HepG2 (cell line): ENCODE data around the gene TAP1. TPM values are rescaled to one million over a fixed set of nuclear protein-coding genes. Genes with fewer than 3 reads are reported as not detected.

ENCODE experiments used
- DZIP1 ChIP-seq: sonication (generic); formaldehyde crosslinking; IDR thresholded peaks from 2 replicates; pipeline ENCODE4 v1.5.0; 2020; ENCODE audit warnings: mild to moderate bottlenecking, missing genetic modification reagents
- KLF13 ChIP-seq: sonication (generic); formaldehyde crosslinking; IDR thresholded peaks from 2 replicates; pipeline ENCODE4 v1.4.0; 2020; ENCODE audit warnings: mild to moderate bottlenecking, missing genetic modification reagents
- LCORL ChIP-seq, 2 experiments: fragments of 450-650 bp in 1 of 2; sonication (generic) in 1 of 2; formaldehyde crosslinking in 1 of 2; IDR thresholded peaks; 2 replicates each; pipeline versions ENCODE4 v1.5.0 to v1.6.1; 2017 to 2020; ENCODE audit warnings: antibody characterized with exemption in 1 of 2, missing genetic modification reagents in 1 of 2
- MYNN ChIP-seq: sonication (generic); formaldehyde crosslinking; IDR thresholded peaks from 2 replicates; pipeline ENCODE4 v1.4.0; 2020; ENCODE audit warnings: mild to moderate bottlenecking, low read depth, missing genetic modification reagents
- PRMT3 ChIP-seq: sonication (generic); formaldehyde crosslinking; IDR thresholded peaks from 2 replicates; pipeline ENCODE4 v1.8.1; 2022; ENCODE audit warnings: low read depth, mild to moderate bottlenecking, moderate library complexity, missing genetic modification reagents, borderline replicate concordance
- RFXAP ChIP-seq: sonication (generic); formaldehyde crosslinking; IDR thresholded peaks from 2 replicates; pipeline ENCODE4 v1.4.0; 2020; ENCODE audit warnings: missing genetic modification reagents, borderline replicate concordance
- TEF ChIP-seq: sonication (generic); formaldehyde crosslinking; IDR thresholded peaks from 2 replicates; pipeline ENCODE4 v1.5.0; 2020; ENCODE audit warnings: missing genetic modification reagents
- TIGD3 ChIP-seq: sonication (generic); formaldehyde crosslinking; IDR thresholded peaks from 2 replicates; pipeline ENCODE4 v1.5.1; 2020; ENCODE audit warnings: mild to moderate bottlenecking, missing genetic modification reagents, borderline replicate concordance
- ZNF546 ChIP-seq: sonication (generic); formaldehyde crosslinking; conservative IDR thresholded peaks from 2 replicates; pipeline ENCODE4 v1.8.1; 2023; ENCODE audit warnings: mild to moderate bottlenecking, missing genetic modification reagents
- ZNF598 ChIP-seq: sonication (generic); formaldehyde crosslinking; IDR thresholded peaks from 2 replicates; pipeline ENCODE4 v1.5.1; 2020; ENCODE audit warnings: mild to moderate bottlenecking, missing genetic modification reagents, borderline replicate concordance
- polyA plus RNA-seq, 8 experiments: library from polyadenylated mRNA; depleted of rRNA in 3 of 8; stranded (reverse) in 7 of 8; unstranded in 1 of 8; fragments of >200 nt; fragmentation: Illumina TruSeq in 4 of 8; extraction: Trizol in 4 of 8; gene quantifications; 2 replicates each; pipeline versions ENCODE4 v1.2.1 to v1.2.3, GENCODE V29; 2011 to 2016; ENCODE audit warnings: low read depth in 4 of 8, missing spikeins in 1 of 8, mixed read lengths in 1 of 8; ENCODE audit not compliant: insufficient read depth in 1 of 8
- total RNA-seq, 5 experiments: library from RNA; depleted of rRNA; stranded (reverse); fragments of >200 nt; fragmentation: Illumina TruSeq; extraction: Trizol; gene quantifications; 2 replicates each; pipeline ENCODE4 v1.2.3, GENCODE V29; 2016; ENCODE audit warnings: low read depth in 1 of 5
- TF ChIP-seq, protein P1 (sequence below): sonication (generic); formaldehyde crosslinking; IDR thresholded peaks from 2 replicates; pipeline ENCODE4 v1.4.0; 2020; ENCODE audit warnings: missing genetic modification reagents
- TF ChIP-seq, protein P2 (sequence below): sonication (generic); formaldehyde crosslinking; IDR thresholded peaks from 2 replicates; pipeline ENCODE4 v1.8.0; 2022; ENCODE audit warnings: mild to moderate bottlenecking, missing genetic modification reagents

The TAP1 gene
- total and polyA plus RNA-seq, 2 of the 13 experiments (the other 11 are each of a cell fraction or from before 2014, with no cell fraction given), result 31.2 to 52.2 TPM

- TF ChIP-seq KLF13 (CRISPR knock-in tag) (no peak), ZNF546 (no peak), TEF (CRISPR knock-in tag) (peak; percentile 99), RFXAP (CRISPR knock-in tag) (no peak), ZNF598 (CRISPR knock-in tag) (no peak), TIGD3 (no peak), MYNN (no peak), DZIP1 (CRISPR knock-in tag) (0 out of 2 replicates have a peak, but pooled peaks have one; percentile 30), PRMT3 (CRISPR knock-in tag) (no peak), LCORL (IDR thresholded peaks at IDR 0.05) (no peak), LCORL (CRISPR knock-in tag; IDR thresholded peaks at IDR 0.05) (0 out of 2 replicates have a peak, but pooled peaks have one; percentile 35)
- TF ChIP-seq, protein P1, sequence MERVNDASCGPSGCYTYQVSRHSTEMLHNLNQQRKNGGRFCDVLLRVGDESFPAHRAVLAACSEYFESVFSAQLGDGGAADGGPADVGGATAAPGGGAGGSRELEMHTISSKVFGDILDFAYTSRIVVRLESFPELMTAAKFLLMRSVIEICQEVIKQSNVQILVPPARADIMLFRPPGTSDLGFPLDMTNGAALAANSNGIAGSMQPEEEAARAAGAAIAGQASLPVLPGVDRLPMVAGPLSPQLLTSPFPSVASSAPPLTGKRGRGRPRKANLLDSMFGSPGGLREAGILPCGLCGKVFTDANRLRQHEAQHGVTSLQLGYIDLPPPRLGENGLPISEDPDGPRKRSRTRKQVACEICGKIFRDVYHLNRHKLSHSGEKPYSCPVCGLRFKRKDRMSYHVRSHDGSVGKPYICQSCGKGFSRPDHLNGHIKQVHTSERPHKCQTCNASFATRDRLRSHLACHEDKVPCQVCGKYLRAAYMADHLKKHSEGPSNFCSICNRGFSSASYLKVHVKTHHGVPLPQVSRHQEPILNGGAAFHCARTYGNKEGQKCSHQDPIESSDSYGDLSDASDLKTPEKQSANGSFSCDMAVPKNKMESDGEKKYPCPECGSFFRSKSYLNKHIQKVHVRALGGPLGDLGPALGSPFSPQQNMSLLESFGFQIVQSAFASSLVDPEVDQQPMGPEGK (CRISPR knock-in tag), result no peak
- TF ChIP-seq, protein P2, sequence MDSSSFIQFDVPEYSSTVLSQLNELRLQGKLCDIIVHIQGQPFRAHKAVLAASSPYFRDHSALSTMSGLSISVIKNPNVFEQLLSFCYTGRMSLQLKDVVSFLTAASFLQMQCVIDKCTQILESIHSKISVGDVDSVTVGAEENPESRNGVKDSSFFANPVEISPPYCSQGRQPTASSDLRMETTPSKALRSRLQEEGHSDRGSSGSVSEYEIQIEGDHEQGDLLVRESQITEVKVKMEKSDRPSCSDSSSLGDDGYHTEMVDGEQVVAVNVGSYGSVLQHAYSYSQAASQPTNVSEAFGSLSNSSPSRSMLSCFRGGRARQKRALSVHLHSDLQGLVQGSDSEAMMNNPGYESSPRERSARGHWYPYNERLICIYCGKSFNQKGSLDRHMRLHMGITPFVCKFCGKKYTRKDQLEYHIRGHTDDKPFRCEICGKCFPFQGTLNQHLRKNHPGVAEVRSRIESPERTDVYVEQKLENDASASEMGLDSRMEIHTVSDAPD, result no peak
Measured at GRCh38 chr6:32796848-32797776, 56.4 kb downstream of the TAP1 start (continued).
